IMR-90 (cell line): ENCODE results near the gene GCLC. TPM values are rescaled to one million over a fixed set of nuclear protein-coding genes. Genes with fewer than 3 reads are reported as not detected.

Source experiments
- ATAC-seq: fragments of 200-7000 bp; cut with Tn5 transposase; 2 replicates; pipeline ENCODE4 v1.9.1; 2020; ENCODE audit warnings: low read depth, mild to moderate bottlenecking, moderate library complexity
- BruUV-seq: library from RNA; stranded (reverse); fragments of 400-500 nt; replicated peaks from 2 replicates; lab custom pipeline; 2021; lab: Mats Ljungman, UMichigan
- CTCF ChIA-PET: fragments of 300-600 bp; formaldehyde crosslinking; extraction: SDS; loops from one replicate; lab custom pipeline; 2021; ENCODE audit warnings: antibody characterized with exemption; lab: Yijun Ruan, JAX
- POLR2A ChIA-PET: fragments of 300-600 bp; sonication (Branson Sonifier 250); formaldehyde crosslinking; loops from one replicate; lab custom pipeline; 2022; ENCODE audit warnings: antibody characterized with exemption; ENCODE audit not compliant: unreplicated experiment; lab: Charles Lee
- DNase-seq: peaks from one replicate; pipeline ENCODE4 v3.0.0; 2013
- H2AFZ ChIP-seq: replicated peaks from 2 replicates; pipeline ENCODE3; 2013; ENCODE audit warnings: low read length, mild to moderate bottlenecking; ENCODE audit not compliant: poor library complexity
- H2AK5ac ChIP-seq: 2 replicates; pipeline ENCODE4 v1.6.1; 2013; ENCODE audit warnings: low read depth, low read length, inconsistent platforms
- H2AK9ac ChIP-seq: replicated peaks from 2 replicates; pipeline ENCODE3; 2013; ENCODE audit warnings: mild to moderate bottlenecking, low read depth, low read length, moderate library complexity; ENCODE audit not compliant: poor library complexity
- H2BK120ac ChIP-seq: 2 replicates; pipeline ENCODE4 v1.6.1; 2013; ENCODE audit warnings: low read depth, low read length, inconsistent platforms
- H2BK15ac ChIP-seq: 3 replicates; pipeline ENCODE4 v1.6.1; 2013; ENCODE audit warnings: low read depth, low read length, inconsistent platforms
- H2BK20ac ChIP-seq: 2 replicates; pipeline ENCODE4 v1.6.1; 2013; ENCODE audit warnings: low read depth, mild to moderate bottlenecking, inconsistent platforms, low read length, moderate library complexity
- H2BK5ac ChIP-seq: 2 replicates; pipeline ENCODE4 v1.6.1; 2013; ENCODE audit warnings: mild to moderate bottlenecking, low read depth, low read length, inconsistent platforms; ENCODE audit not compliant: poor library complexity, severe bottlenecking
- H3K14ac ChIP-seq: replicated peaks from 2 replicates; pipeline ENCODE4 v1.6.1; 2013; ENCODE audit warnings: low read depth, low read length, inconsistent platforms
- H3K18ac ChIP-seq: 2 replicates; pipeline ENCODE4 v1.6.1; 2013; ENCODE audit warnings: low read depth, low read length, control low read depth
- H3K23ac ChIP-seq: 2 replicates; pipeline ENCODE4 v1.6.1; 2013; ENCODE audit warnings: low read depth, low read length, inconsistent platforms
- H3K27ac ChIP-seq: 2 replicates; pipeline ENCODE4 v1.5.1; 2013; ENCODE audit warnings: mild to moderate bottlenecking, control low read depth, low read length; ENCODE audit not compliant: insufficient read depth
- H3K27me3 ChIP-seq: 2 replicates; pipeline ENCODE4 v1.6.1; 2013; ENCODE audit warnings: low read length; ENCODE audit not compliant: control insufficient read depth, insufficient read depth
- H3K36me3 ChIP-seq: 2 replicates; pipeline ENCODE4 v1.6.1; 2013; ENCODE audit warnings: low read length, mixed read lengths; ENCODE audit not compliant: control insufficient read depth, insufficient read depth
- H3K4ac ChIP-seq: 2 replicates; pipeline ENCODE4 v1.6.1; 2013; ENCODE audit warnings: low read depth, low read length, inconsistent platforms
- H3K4me1 ChIP-seq: 2 replicates; pipeline ENCODE4 v1.6.1; 2013; ENCODE audit warnings: low read length, mixed read lengths; ENCODE audit not compliant: control insufficient read depth, insufficient read depth
- H3K4me2 ChIP-seq: 2 replicates; pipeline ENCODE4 v1.6.1; 2013; ENCODE audit warnings: low read depth, mild to moderate bottlenecking, control low read depth, low read length, moderate library complexity
- H3K4me3 ChIP-seq: 2 replicates; pipeline ENCODE4 v1.5.1; 2013; ENCODE audit warnings: low read depth, mild to moderate bottlenecking, control low read depth, low read length, moderate library complexity; ENCODE audit not compliant: insufficient read depth
- H3K56ac ChIP-seq: 2 replicates; pipeline ENCODE4 v1.6.1; 2013; ENCODE audit warnings: low read length, inconsistent platforms; ENCODE audit not compliant: insufficient read depth; ENCODE audit errors: extremely low read depth
- H3K79me1 ChIP-seq, 2 experiments: 2 replicates each; pipeline ENCODE4 v1.6.1; 2013; ENCODE audit warnings: low read length in 2 of 2, inconsistent platforms in 1 of 2, low read depth in 1 of 2
- H3K9ac ChIP-seq: 2 replicates; pipeline ENCODE4 v1.6.1; 2013; ENCODE audit warnings: low read depth, low read length, control low read depth
- H3K9me1 ChIP-seq: 2 replicates; pipeline ENCODE4 v1.6.1; 2013; ENCODE audit warnings: low read length, inconsistent platforms; ENCODE audit not compliant: insufficient read depth
- H3K9me3 ChIP-seq: 2 replicates; pipeline ENCODE4 v1.6.1; 2013; ENCODE audit warnings: low read length; ENCODE audit not compliant: control insufficient read depth, insufficient read depth
- H4K20me1 ChIP-seq: 2 replicates; pipeline ENCODE4 v1.6.1; 2013; ENCODE audit warnings: low read length, inconsistent platforms; ENCODE audit not compliant: insufficient read depth
- H4K5ac ChIP-seq: 2 replicates; pipeline ENCODE4 v1.6.1; 2013; ENCODE audit warnings: mild to moderate bottlenecking, low read depth, low read length, control low read depth
- H4K8ac ChIP-seq, 2 experiments: 2 replicates each; pipeline ENCODE4 v1.6.1; 2013; ENCODE audit warnings: low read depth in 2 of 2, low read length in 2 of 2, control low read depth in 1 of 2, inconsistent platforms in 1 of 2
- H4K91ac ChIP-seq: 2 replicates; pipeline ENCODE4 v1.6.1; 2013; ENCODE audit warnings: low read depth, low read length, inconsistent platforms; ENCODE audit not compliant: insufficient read depth
- BHLHE40 ChIP-seq: fragments of 150-350 bp; IDR thresholded peaks from 2 replicates; pipeline ENCODE4 v1.6.1; 2016; ENCODE audit warnings: mild to moderate bottlenecking, low read depth, low read length
- CEBPB ChIP-seq: IDR thresholded peaks from 2 replicates; pipeline ENCODE4 v1.6.1; 2012; ENCODE audit warnings: low read depth, low read length, improper control_type of control experiment
- CHD1 ChIP-seq: IDR thresholded peaks from 2 replicates; pipeline ENCODE4 v1.6.1; 2012; ENCODE audit warnings: low read depth, low read length, improper control_type of control experiment
- CTCF ChIP-seq: conservative IDR thresholded peaks from 2 replicates; pipeline ENCODE4 v1.5.1; 2012; ENCODE audit warnings: mild to moderate bottlenecking, low read depth, low read length, improper control_type of control experiment
- ELK1 ChIP-seq: fragments of 150-350 bp; IDR thresholded peaks from 2 replicates; pipeline ENCODE4 v1.6.1; 2016; ENCODE audit warnings: low read depth, mild to moderate bottlenecking, low read length, moderate library complexity, borderline replicate concordance
- FOS ChIP-seq: fragments of 150-350 bp; IDR thresholded peaks from 2 replicates; pipeline ENCODE4 v1.6.1; 2016; ENCODE audit warnings: low read depth, low read length
- MAFK ChIP-seq: IDR thresholded peaks from 2 replicates; pipeline ENCODE4 v1.6.1; 2012; ENCODE audit warnings: low read depth, low read length, improper control_type of control experiment
- MAZ ChIP-seq: IDR thresholded peaks from 2 replicates; pipeline ENCODE4 v1.6.1; 2012; ENCODE audit warnings: low read depth, mild to moderate bottlenecking, low read length, improper control_type of control experiment, moderate library complexity, borderline replicate concordance
- MXI1 ChIP-seq: IDR thresholded peaks from 2 replicates; pipeline ENCODE4 v1.6.1; 2012; ENCODE audit warnings: low read depth, mild to moderate bottlenecking, low read length, moderate library complexity, borderline replicate concordance
- NFE2L2 ChIP-seq: fragments of 150-350 bp; IDR thresholded peaks from 2 replicates; pipeline ENCODE4 v1.6.1; 2016; ENCODE audit warnings: low read depth, mild to moderate bottlenecking, low read length
- POLR2A ChIP-seq: IDR thresholded peaks from 2 replicates; pipeline ENCODE4 v1.6.1; 2012; ENCODE audit warnings: mild to moderate bottlenecking, low read depth, low read length
- RAD21 ChIP-seq: IDR thresholded peaks from 2 replicates; pipeline ENCODE4 v1.6.1; 2012; ENCODE audit warnings: low read length, improper control_type of control experiment
- RCOR1 ChIP-seq: IDR thresholded peaks from 2 replicates; pipeline ENCODE4 v1.6.1; 2012; ENCODE audit warnings: mild to moderate bottlenecking, low read length, improper control_type of control experiment; ENCODE audit not compliant: insufficient replicate concordance
- RFX5 ChIP-seq: IDR thresholded peaks from 2 replicates; pipeline ENCODE4 v1.8.0; 2012; ENCODE audit warnings: low read depth, mild to moderate bottlenecking, low read length, moderate library complexity
- SMC3 ChIP-seq: fragments of 150-350 bp; IDR thresholded peaks from 2 replicates; pipeline ENCODE4 v1.6.1; 2016; ENCODE audit warnings: low read depth, mild to moderate bottlenecking, antibody characterized with exemption, low read length, moderate library complexity
- USF2 ChIP-seq: fragments of 150-350 bp; IDR thresholded peaks from 2 replicates; pipeline ENCODE4 v1.6.1; 2017; ENCODE audit warnings: mild to moderate bottlenecking, antibody characterized with exemption, low read length, low read depth
- WGBS, 2 experiments: methylation state at CpG; one replicate each; pipeline versions ENCODE4 v1.1.5 to v1.1.7; 2013; ENCODE audit warnings: missing lambda C conversion rate in 2 of 2; ENCODE audit not compliant: insufficient read length in 1 of 2; ENCODE audit errors: extremely low coverage in 2 of 2; 5-methylcytosine and 5-hydroxymethylcytosine counted together
- dilution Hi-C: fragments of 300-500 bp; cut with HindIII; formaldehyde crosslinking; loops from one replicate; pipeline ENCODE4 v1.14.3; 2018; ENCODE audit warnings: low sequenced_read_pairs; ENCODE audit not compliant: unreplicated experiment
- in situ Hi-C: fragments of 300-500 bp; cut with MboI; formaldehyde crosslinking; loops from 3 replicates; pipeline ENCODE4 v1.14.3; 2019; ENCODE audit warnings: low sequenced_read_pairs, inconsistent platforms, mixed read lengths
- intact Hi-C: fragments of 100-400 bp; cut with micrococcal nuclease; formaldehyde crosslinking; loops from 2 replicates; pipeline ENCODE4 v1.10.0; 2022
- polyA plus RNA-seq, 3 experiments: library from polyadenylated mRNA; depleted of rRNA; stranded (reverse); fragments of >200 nt; gene quantifications; 2 replicates each; pipeline ENCODE4 v1.2.3, GENCODE V29; 2012; ENCODE audit warnings: low replicate concordance in 1 of 3
- total RNA-seq: library from RNA; depleted of rRNA; stranded (reverse); fragments of >200 nt; gene quantifications from 2 replicates; pipeline ENCODE4 v1.2.3, GENCODE V29; 2012

GCLC gene
- total and polyA plus RNA-seq, 2 of the 4 experiments (the other 2 are of a cell fraction), result 14.2 to 24.2 TPM

GRCh38 chr6:53564401-53565065, 19.6 kb upstream of the GCLC start:
- no peak overlapping the region for H3K56ac ChIP-seq
- H2AK9ac ChIP-seq, result no peak overlapping the region
- TF ChIP-seq RCOR1 (no peak), ELK1 (no peak), MXI1 (no peak), CEBPB (no peak), BHLHE40 (no peak), MAFK (no peak), SMC3 (no peak), MAZ (no peak), NFE2L2 (no peak), USF2 (no peak), FOS (no peak), RFX5 (no peak), POLR2A (no peak), CTCF (no peak), RAD21 (no peak), CHD1 (no peak)
- in situ Hi-C loops (no loop called here), intact Hi-C loops (no loop called here), dilution Hi-C loops (no loop called here)
- H3K36me3 ChIP-seq, result no peaks in the 10 kb centered on the region
- 0 out of 2 replicates have a peak, but pooled peaks cover 3% of the 10 kb centered on the region for H3K9me1 ChIP-seq
- H4K8ac ChIP-seq, result no peak overlapping the region
- no peak overlapping the region for H2BK15ac ChIP-seq
- peaks cover 4% of the 10 kb centered on the region for H3K27me3 ChIP-seq
- H3K23ac ChIP-seq, result no peak overlapping the region
- no peak overlapping the region for H3K9ac ChIP-seq
- H3K4me3 ChIP-seq, result no peak overlapping the region
- H3K9me3 ChIP-seq, result no peaks in the 10 kb centered on the region
- H3K79me1 ChIP-seq, result no peaks in the 10 kb centered on the region
- no TSS peak for BruUV-seq
- H4K5ac ChIP-seq, result no peak overlapping the region
- H3K4me1 ChIP-seq, result no peaks in the 10 kb centered on the region
- H2BK5ac ChIP-seq, result no peak overlapping the region
- no peak overlapping the region for H2BK120ac ChIP-seq
- DNase-seq (no peak), ATAC-seq (no peak)
- H3K27ac ChIP-seq, result no peak overlapping the region
- H4K91ac ChIP-seq, result no peak overlapping the region
- no peak overlapping the region for H3K18ac ChIP-seq
- no peak overlapping the region for H2BK20ac ChIP-seq
- no peak overlapping the region for H3K4me2 ChIP-seq
- no CpG with 5 or more reads among the region's 2 CpGs for WGBS, 2 experiments
- no peak overlapping the region for H2AFZ ChIP-seq
- POLR2A ChIA-PET, result no interaction called here
- no peak overlapping the region for H3K14ac ChIP-seq
- H3K4ac ChIP-seq, result no peak overlapping the region
- CTCF ChIA-PET, result no interaction called here
- no peaks in the 10 kb centered on the region for H4K20me1 ChIP-seq
- H2AK5ac ChIP-seq, result no peak overlapping the region
